Natural killer cell (primary cell): ENCODE measurements around the gene FGD2. TPM values are rescaled to one million over a fixed set of nuclear protein-coding genes. Genes with fewer than 3 reads are reported as not detected.

Experiments
- ATAC-seq, 3 donors: fragments of 150-1000 bp in 2 of 3; fragments of 200-7000 bp in 1 of 3; cut with Tn5 transposase; 1 replicate in 1 of 3; 2 replicates in 2 of 3; pipeline ENCODE4 v1.10.0; 2021; ENCODE audit warnings: mild to moderate bottlenecking in 2 of 3, moderate library complexity in 2 of 3
- DNase-seq, 2 donors: peaks; one replicate each; pipeline versions ENCODE4 v3.0.0 to v3.0.0-alpha.2; 2013 to 2021; ENCODE audit warnings: mixed read lengths in 1 of 2
- H3K27ac ChIP-seq: one replicate; pipeline ENCODE4 v1.5.1; 2013; ENCODE audit warnings: mild to moderate bottlenecking, low read length
- H3K27me3 ChIP-seq: one replicate; pipeline ENCODE4 v1.6.1; 2013; ENCODE audit warnings: low read length; ENCODE audit not compliant: control insufficient read depth, insufficient read depth
- H3K36me3 ChIP-seq: one replicate; pipeline ENCODE4 v1.6.1; 2013; ENCODE audit warnings: low read length; ENCODE audit not compliant: control insufficient read depth, insufficient read depth
- H3K4me1 ChIP-seq: one replicate; pipeline ENCODE4 v1.6.1; 2013; ENCODE audit warnings: low read length; ENCODE audit not compliant: control insufficient read depth, insufficient read depth
- H3K4me3 ChIP-seq: one replicate; pipeline ENCODE4 v1.5.1; 2013; ENCODE audit warnings: low read length
- H3K9me3 ChIP-seq: one replicate; pipeline ENCODE4 v1.6.1; 2013; ENCODE audit warnings: low read length; ENCODE audit not compliant: control insufficient read depth, insufficient read depth
- H3K27ac Mint-ChIP-seq, 2 donors: one replicate each; pipeline ENCODE4 v1.8.0; 2022; ENCODE audit warnings: mild to moderate bottlenecking in 2 of 2, mixed read lengths in 2 of 2, moderate library complexity in 1 of 2
- H3K27me3 Mint-ChIP-seq, 2 donors: one replicate each; pipeline ENCODE4 v1.8.0; 2022; ENCODE audit warnings: low read depth in 2 of 2, mixed read lengths in 2 of 2
- H3K36me3 Mint-ChIP-seq: one replicate; pipeline ENCODE4 v1.8.0; 2022; ENCODE audit warnings: mixed read lengths
- H3K4me1 Mint-ChIP-seq, 2 donors: one replicate each; pipeline ENCODE4 v1.8.0; 2022; ENCODE audit warnings: mixed read lengths in 2 of 2
- H3K4me3 Mint-ChIP-seq: one replicate; pipeline ENCODE4 v1.8.0; 2022; ENCODE audit warnings: mild to moderate bottlenecking, moderate library complexity, mixed read lengths
- H3K9me3 Mint-ChIP-seq, 2 donors: one replicate each; pipeline ENCODE4 v1.8.0; 2022; ENCODE audit warnings: mixed read lengths in 2 of 2
- WGBS: methylation state at CpG from one replicate; pipeline ENCODE4 v1.1.7; 2013; ENCODE audit warnings: missing lambda C conversion rate; ENCODE audit not compliant: insufficient coverage; 5-methylcytosine and 5-hydroxymethylcytosine counted together
- intact Hi-C: fragments of 100-400 bp; cut with micrococcal nuclease; formaldehyde crosslinking; loops from one replicate; pipeline ENCODE4 v1.14.2; 2022
- total RNA-seq, 4 donors: library from RNA; stranded (reverse); fragments of 120-200 nt in 1 of 4; gene quantifications; one replicate each; pipeline versions ENCODE4 v1.2.3 to v1.2.4, GENCODE V29; 2013 to 2022
- TF ChIP-seq, protein P1 (sequence below): fragments of 200-600 bp; IDR thresholded peaks from one replicate; pipeline ENCODE4 v1.8.0; 2022; ENCODE audit warnings: antibody characterized with exemption

FGD2 gene
- total RNA-seq, 3 donors from 2014 or later (not counting 1 experiment from before 2014, with no cell fraction given), result 6.3 to 22.3 (median 14.1) TPM

DNA sequence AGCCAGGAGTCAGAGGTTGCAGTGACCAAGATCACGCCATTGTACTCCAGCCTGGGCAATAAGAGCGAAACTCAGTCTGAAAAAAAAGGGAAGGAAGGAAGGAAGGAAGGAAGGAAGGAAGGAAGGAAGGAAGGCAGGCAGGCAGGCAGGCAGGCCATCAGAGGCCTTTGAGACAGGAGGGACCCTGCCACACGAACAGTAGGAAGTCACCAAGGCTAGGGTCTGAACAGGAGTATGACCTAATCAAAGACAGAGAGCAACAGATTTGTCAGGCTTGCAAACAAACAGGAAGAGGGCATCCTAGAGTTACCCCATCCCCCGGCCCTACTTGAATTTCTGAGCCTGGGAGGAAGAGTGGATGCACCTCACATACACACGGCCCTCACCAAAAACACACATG, 67.1 kb downstream of the FGD2 start:
- H3K9me3 Mint-ChIP-seq, result no peaks in the 10 kb centered on the region
- no peaks in the 10 kb centered on the region for H3K36me3 ChIP-seq

DNA sequence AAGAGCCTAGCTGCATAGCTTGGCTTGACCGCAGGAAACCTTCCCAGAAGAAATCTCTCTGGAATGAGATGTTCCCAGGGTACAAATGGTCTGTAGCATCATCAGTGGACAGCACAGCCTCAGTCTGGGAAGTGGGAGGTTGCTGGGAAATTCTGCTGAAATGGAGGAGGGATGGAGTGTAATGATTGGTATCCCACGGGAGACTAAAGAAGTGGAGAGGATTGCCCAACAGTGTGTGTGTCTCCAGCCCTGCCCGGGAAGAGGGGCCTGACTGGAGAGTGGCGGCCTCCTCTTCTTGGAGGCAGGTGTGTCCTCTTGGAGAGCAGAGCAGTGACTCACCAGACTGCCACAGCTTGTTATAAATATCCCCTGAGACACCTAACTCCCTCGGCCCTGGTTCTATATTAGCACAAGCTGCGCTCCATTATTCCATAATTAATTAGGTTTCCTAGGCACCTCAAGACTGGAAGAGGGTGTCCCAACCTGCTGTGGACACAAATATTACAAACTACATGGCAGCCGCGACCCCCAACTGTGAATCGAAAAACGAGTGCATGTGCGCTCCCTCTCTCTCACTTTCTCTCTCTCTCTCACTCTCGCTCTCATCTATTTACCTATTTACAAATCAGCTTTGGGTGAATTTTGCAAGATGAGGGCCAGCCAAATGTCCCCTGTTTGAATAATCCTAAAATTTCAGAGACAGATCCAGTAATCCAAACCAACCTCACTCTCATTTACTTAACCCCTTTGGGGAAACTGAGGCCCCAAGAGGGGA, 68.8 kb downstream of the FGD2 start:
- TF ChIP-seq, protein P1, sequence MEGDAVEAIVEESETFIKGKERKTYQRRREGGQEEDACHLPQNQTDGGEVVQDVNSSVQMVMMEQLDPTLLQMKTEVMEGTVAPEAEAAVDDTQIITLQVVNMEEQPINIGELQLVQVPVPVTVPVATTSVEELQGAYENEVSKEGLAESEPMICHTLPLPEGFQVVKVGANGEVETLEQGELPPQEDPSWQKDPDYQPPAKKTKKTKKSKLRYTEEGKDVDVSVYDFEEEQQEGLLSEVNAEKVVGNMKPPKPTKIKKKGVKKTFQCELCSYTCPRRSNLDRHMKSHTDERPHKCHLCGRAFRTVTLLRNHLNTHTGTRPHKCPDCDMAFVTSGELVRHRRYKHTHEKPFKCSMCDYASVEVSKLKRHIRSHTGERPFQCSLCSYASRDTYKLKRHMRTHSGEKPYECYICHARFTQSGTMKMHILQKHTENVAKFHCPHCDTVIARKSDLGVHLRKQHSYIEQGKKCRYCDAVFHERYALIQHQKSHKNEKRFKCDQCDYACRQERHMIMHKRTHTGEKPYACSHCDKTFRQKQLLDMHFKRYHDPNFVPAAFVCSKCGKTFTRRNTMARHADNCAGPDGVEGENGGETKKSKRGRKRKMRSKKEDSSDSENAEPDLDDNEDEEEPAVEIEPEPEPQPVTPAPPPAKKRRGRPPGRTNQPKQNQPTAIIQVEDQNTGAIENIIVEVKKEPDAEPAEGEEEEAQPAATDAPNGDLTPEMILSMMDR, result no peak
- H3K27ac ChIP-seq, result no peak overlapping the region
- no peaks in the 10 kb centered on the region for H3K27me3 Mint-ChIP-seq
- no peak overlapping the region for H3K4me3 ChIP-seq
- ATAC-seq (no peak), DNase-seq (no peak)
- H3K36me3 ChIP-seq, result no peaks in the 10 kb centered on the region
- no peaks in the 10 kb centered on the region for H3K9me3 ChIP-seq
- 96% methylated on average over 12 of the region's 12 CpGs for WGBS
- H3K27me3 ChIP-seq, result no peaks in the 10 kb centered on the region
- H3K36me3 Mint-ChIP-seq, result no peaks in the 10 kb centered on the region
- H3K27ac Mint-ChIP-seq, result no peak overlapping the region
- no peaks in the 10 kb centered on the region for H3K9me3 Mint-ChIP-seq
- peaks cover 31% of the 10 kb centered on the region for H3K4me1 ChIP-seq
- H3K4me3 Mint-ChIP-seq, result no peak overlapping the region
- H3K4me1 Mint-ChIP-seq, result peaks cover 35 to 39% of the 10 kb centered on the region in 2 donors
- intact Hi-C loops, result no loop called here

More for the DNA sequence above, 67.1 kb downstream of the FGD2 start:
- H3K36me3 Mint-ChIP-seq, result no peaks in the 10 kb centered on the region
- TF ChIP-seq, protein P1, result no peak
- H3K4me3 Mint-ChIP-seq, result peak overlapping the region; percentile 35
- H3K27me3 ChIP-seq, result no peaks in the 10 kb centered on the region
- ATAC-seq, result peak in 2 of 3 donors; percentile 33 to 47
- no peaks in the 10 kb centered on the region for H3K9me3 ChIP-seq
- peaks cover 44% of the 10 kb centered on the region for H3K4me1 ChIP-seq
- no peak overlapping the region for H3K4me3 ChIP-seq
- peaks cover 42 to 50% of the 10 kb centered on the region in 2 donors for H3K4me1 Mint-ChIP-seq
- H3K27me3 Mint-ChIP-seq, result no peaks in the 10 kb centered on the region
- DNase-seq, result peak in 1 of 2 donors; percentile 26
- peak overlapping the region; percentile 17 for H3K27ac ChIP-seq
- 46% methylated on average over 4 of the region's 5 CpGs for WGBS
- intact Hi-C loops, result no loop called here
- H3K27ac Mint-ChIP-seq, result peak overlapping the region; percentile 75 to 84

DNA sequence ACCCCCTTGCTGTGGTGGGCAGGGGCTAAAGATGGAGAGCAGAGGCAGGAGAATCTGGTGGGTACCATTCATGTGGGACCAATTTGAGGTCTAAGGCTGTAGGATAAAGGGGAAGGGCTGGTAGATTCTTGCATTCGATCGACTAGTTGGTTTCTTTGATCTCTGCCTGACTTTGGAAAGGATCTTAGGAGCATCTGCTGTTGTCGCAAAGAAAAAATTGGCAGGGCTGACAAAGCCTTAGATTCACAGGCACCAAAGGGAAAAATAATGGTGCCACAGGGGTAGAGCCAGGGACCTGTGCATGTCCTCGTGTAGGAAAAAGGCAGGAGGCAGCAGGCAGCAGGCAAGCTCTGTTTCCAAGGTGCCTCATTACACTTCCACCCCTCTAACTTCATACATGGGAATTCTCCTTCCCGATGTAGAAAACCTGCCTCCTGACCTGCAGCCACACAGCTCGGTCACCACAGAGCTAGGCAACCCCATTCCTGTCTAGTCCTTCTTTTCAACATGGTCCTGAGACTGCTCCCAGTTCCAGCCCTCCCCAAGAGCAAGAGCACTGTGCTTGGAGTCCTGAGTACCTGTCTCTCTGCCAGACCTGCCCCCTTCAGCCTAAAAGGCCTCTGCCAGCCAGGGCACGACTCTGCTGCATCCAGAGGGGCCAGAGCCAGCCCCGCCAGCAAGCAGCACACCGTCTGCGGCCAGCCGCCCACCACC, 71.9 kb downstream of the FGD2 start:
- Mint-ChIP-seq H3K36me3 (no peaks in the 10 kb centered on the region), H3K4me1 (peaks cover 14 to 18% of the 10 kb centered on the region in 2 donors), H3K27ac (no peak overlapping the region), H3K9me3 (no peaks in the 10 kb centered on the region), H3K4me3 (no peak overlapping the region), H3K27me3 (no peaks in the 10 kb centered on the region)
- H3K9me3 ChIP-seq, result no peaks in the 10 kb centered on the region
- WGBS, result 91% methylated on average over 11 of the region's 11 CpGs
- H3K4me1 ChIP-seq, result peaks cover 10% of the 10 kb centered on the region
- ATAC-seq, result no peak
- TF ChIP-seq, protein P1, result no peak
- H3K36me3 ChIP-seq, result no peaks in the 10 kb centered on the region
- DNase-seq, result no peak
- intact Hi-C loops, result no loop called here
- no peak overlapping the region for H3K27ac ChIP-seq
- H3K4me3 ChIP-seq, result no peak overlapping the region
- H3K27me3 ChIP-seq, result no peaks in the 10 kb centered on the region
